CD4-positive, alpha-beta T cell treated with Interleukin-1 beta for 1 hour (primary cell): Measurements from ENCODE around the gene PACRGL.
A peak's percentile ranks its signal among the peaks of the same experiment; 100 is the strongest.

Experiments used
- DNase-seq, 2 donors: peaks; one replicate each; pipeline ENCODE4 v3.0.0-alpha.2; 2020 to 2022

Gene PACRGL

DNA sequence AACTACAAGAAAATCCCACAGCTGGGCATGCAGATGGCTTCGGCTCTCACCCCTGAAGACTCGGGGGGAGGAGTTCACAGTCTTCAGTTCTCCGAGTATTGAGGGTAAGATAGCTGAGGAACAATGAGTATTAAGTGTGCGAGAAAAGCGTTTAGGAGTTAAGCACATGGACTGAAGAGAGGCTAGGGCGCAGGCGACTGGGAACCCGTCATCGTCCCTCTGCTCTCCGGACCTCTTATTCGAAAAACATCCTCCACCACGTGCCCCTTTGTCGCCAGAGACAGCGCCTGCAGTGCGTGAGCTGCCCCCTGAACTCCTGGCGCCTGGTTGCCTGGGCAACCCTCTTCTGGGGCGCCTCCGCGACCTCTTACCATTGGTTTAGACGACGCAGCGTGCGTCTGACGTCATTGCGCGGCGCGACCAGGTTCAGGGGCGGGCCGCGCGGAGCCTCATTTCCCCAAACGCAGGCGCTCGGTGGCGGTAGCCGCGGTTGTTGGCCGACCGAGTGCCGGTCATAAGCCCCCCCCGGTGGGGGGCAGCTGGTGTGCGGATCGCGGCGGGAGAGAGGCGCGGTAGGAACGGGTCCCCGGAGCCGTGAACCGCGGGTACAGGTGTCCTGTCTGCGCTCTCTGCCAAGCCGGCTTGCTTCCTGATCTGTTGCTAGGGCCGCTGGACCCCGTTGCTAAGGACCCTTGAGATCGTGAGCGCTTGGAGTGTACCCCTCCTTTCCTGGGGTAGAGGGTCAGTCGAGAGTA is at the start of gene PACRGL:
Gene PACRGL (plus strand): TSS at position 452 of the 755 bp plus-strand sequence. CDS start 4,024 bp downstream, outside the sequence.
- peak; percentile 92 to 93 for DNase-seq

DNA sequence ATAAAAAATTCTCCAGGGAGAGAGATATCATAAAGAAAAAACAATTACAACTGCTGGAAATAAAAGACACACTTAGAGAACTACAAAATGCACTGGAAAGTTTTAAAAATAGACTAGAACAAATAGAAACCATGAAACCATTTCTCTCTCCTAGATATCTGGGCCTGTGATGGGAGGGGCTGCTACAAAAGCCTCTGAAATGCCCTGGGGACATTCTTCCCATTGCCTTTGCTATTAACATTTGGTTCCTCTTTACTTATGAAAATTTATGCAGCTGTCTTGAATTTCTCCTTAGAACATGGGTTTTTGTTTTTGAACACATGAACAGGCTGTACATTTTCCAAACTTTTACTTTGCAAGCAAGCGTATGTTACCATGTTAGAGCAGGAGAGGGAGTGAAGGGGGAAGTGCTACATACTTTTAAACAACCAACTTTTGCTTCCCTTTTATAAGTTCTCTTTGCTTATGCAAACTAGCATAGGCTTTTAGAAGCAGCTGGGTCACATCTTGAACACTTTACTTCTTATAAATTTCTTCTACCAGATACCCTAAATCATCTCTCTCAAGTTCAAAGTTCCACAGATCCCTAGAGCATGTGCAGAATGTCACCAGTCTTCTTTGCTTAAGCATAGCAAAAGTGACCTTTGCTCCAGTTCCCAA is 47.9 kb upstream of the PACRGL start:
- DNase-seq = no peak

DNA sequence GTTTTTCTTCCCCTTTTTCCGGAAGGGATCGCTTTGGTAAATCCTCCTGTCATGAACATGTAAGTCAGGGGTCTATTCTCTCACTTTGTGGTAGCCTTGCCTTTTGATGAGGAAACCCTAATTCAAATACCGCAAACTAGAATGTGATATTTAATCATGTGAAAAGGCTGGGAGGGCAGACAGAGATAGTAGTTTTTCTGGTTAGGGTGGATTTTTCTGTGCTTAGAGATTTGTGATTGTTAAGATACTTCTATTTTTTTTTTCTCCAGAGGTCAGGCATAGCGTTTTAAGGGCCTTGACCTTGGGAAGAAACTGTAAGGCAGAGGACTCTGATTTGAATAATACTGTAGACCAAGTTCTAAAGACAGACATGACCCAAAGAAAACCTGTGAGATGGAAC is 41.8 kb upstream of the PACRGL start:
- DNase-seq = no peak

DNA sequence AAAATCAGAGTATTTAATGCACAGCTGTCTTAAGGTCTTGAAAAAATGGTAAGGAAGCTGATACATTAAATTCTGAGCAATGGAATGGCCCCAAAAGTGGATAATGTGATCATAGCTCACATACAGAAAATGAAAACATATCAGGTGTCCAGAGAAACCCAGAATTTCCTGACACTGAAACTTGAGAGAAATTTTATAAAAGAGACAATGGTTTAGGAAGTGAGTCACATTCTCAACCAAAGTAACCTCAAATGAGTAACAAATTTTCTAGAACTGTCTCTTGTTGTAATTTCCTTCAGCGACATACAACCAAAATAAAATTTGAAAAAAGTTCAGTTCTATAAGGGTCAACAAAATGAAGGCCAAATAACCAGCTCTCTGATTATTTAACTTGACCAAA is 37.4 kb upstream of the PACRGL start:
- no peak for DNase-seq

DNA sequence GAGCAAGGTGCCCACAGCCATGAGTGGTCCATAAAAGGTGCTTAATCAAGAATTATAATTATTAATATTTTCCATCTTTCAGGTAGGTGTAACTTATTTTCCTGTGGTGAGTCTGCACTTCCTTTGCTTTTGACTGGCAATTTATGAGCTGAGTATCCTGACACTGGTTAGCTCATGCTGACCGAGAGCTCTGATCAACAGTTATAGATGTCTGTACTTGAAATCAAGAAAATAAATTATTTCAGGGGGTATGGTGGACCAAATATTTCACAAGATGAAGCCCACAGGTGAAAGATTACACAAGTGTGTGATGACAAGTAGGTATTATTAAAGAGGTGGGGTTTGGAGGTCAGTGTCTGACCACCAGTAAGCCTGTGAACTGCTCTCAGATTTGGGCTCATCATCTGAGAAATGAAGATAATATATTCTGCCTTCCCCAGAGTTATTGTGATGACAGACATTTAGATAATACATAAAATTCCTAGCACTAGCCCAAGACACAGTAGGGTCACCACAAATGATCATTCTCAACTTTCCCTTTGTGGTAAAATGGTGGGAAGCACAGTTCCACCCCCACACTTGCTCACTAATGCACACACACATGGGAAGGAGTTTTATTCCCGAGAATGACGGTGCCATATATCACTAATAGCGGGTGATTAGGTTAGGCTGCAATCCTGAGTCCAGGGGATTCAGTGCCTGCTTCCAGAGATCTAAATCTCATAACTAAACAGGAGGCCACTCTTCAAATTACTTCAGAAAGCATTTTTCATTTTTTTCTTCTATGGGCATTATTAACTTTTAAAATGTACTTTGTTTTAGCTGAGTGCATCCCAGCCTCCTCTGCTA is 34.0 kb upstream of the PACRGL start:
- no peak for DNase-seq

DNA sequence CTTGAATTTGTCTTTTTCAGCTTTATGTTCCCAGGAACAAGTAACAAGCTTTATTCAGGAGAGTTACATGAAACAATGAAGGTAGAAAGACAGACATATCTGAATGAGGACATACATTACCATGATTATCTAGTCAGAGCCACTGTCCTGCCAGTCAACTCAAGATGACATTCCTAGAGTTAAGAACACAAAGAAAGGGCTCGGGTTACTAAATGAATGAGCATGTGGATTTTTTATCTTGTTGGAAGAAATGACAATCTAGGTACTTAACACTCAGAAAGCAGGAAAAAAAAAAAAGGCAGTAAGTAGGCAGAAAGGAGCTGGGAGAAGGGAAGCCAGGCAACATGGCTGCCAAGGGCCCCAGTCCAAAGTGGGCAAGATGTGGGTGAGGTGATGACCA is 28.0 kb upstream of the PACRGL start:
- DNase-seq = no peak

DNA sequence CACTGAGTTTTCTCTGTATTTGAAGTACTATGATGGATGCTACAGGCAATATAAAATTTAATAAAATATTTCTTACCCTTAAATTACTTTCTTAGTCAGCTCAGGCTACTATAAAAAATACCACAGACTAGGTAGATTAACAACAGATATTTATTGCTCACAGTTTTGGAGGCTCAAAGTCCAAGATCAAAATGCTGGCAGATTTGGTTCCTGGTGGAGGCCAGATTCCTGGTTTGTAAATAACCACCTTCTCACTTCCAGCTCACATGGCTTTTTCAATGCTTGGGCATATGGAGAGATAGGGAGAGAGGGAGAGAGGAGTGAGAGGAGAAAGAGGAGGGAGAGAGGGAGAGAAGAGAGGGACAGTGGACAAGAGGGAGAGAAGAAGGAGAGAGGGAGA is 24.5 kb upstream of the PACRGL start:
- DNase-seq = no peak

DNA sequence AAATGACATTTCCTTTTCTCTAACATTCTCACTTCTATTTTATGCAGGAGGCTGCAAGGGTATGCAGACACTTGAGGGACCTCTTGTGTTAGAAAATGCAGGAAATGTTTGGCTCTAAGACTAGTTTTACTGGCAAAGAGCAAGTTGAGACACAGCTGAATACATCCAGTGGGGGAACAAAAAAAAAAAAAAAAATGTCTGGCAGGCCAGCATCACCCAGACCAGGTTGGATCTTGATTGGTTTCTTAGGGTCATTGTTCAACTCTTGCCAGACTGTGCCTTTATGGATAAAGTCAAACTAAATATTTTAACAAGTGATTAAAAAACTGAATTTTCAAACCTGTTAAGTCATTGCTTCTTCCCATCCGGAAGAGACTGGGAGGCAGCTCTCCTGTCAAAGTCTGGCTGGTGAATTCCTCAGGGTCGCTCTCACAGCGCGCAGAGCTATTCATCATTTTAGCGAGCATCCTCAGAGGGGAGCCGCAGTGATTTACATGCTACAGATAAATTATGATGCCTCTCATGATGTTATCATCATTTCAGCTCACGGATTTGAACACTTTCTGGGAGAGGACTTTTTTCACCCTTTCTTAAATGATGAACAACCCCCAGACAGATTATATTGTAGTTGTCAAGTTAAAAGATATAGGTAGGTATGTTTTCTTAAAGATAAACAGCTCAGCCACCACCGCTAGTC is 23.6 kb upstream of the PACRGL start:
- no peak for DNase-seq

DNA sequence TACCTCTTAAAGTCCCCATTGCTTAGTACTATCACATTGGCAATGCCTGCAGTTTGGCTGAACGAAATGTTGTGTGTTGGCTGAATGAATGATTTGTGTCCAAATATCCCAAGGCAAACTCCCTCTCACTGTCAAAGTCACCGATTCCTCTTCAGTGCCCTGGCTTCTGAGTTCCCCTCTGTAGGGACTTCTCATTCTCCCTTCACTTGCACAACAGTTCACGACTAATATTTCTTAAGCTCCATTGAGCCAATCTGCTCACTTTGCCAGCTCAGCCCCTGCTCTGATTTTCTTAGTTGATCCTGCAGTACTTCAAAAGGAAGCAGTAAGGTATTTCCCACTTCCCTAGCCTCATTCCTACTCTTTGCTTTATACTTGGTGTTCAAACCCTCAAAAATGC is 21.9 kb upstream of the PACRGL start:
- DNase-seq = no peak

DNA sequence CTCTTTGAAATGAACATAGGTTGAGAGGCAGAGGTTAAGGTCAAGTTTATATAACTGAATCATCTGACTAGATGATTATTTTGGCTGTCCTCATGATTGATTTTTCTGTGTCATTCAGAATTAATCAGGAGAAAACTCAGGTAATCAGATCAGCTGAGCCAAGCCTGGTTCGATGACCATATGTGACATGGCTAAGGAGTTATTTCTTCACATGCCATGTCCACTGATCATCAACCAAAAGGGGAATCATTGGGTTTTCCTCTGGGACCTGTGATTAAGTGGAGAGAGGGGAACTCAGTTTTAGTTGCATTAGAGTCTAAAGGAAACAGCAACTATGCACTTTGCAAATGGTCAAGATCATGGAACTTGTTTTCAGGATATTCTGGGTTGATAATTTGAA is 20.3 kb upstream of the PACRGL start:
- DNase-seq = no peak

DNA sequence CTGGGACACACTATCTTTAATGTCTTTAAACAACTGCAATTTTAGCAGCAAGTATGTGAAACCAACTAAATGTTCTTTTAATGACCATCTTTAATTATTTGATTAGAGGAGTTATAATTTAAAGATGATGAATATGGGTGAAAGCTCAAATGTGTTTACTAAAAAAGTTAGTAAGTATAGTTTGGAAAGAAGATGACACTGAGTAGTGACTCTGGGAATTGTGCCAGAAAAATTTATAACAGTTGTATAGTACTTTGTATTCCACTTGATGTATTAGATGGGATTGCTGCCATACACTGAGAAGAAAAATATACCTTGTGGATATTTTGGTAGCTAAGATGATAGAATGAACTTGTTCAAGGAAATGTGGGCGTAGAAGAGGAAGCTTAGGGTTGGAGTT is 19.5 kb upstream of the PACRGL start:
- DNase-seq = no peak

DNA sequence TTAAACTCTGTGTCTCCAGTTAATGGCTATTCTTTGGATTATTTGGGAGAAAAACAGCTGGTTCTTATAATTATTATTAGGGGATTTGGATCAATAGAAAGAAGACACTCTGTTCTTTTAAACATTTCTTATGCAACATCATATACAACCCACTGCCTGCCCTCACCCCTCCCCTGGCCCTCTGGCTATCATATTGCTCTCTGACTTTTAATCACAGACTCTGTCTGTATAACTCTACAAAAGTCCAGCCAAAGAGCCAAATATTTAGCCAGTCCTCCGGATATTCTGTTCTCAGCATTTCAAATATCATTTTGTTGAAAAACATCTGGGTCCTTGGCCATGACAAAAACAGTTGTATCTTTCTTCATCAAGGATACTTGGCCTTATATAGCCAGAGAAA is 19.0 kb upstream of the PACRGL start:
- DNase-seq = no peak

DNA sequence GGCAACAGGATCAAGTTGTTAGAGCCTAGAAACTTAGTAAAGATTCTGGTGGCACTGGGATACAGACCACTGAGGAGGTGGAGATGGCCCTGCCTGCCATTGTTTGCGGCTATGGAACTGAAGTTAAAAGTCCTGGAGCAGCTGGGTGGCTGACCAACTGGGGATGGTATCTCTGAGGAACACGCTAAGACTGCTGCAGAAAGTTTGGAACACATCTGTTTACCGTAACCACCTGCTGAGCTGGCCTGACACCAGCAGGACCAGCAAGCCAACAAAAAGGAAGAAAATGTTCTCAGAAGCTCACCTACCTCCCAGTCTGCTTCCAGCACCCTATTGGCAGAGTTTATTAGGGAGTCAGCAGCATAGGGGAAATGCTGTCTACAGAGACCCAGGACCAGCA is 17.4 kb upstream of the PACRGL start:
- DNase-seq = no peak

DNA sequence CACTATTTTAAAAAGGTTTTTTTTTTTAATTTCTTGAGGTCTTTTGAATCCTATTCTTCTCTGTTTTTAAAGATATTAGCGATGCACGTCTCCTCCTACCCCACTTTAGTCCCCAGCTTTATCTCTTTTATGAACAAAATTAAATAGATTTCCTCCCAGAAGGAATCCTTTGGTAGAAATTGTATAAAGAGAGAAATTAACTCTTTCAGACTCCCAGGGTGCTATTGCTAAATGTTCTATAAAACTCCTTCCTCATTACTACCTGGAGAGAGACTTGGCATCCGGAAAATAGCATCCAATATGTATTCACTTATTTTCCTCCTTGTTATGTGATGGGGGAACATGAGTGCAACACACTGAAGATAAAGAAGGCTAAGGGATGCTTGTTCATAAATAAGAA is 16.5 kb upstream of the PACRGL start:
- no peak for DNase-seq

DNA sequence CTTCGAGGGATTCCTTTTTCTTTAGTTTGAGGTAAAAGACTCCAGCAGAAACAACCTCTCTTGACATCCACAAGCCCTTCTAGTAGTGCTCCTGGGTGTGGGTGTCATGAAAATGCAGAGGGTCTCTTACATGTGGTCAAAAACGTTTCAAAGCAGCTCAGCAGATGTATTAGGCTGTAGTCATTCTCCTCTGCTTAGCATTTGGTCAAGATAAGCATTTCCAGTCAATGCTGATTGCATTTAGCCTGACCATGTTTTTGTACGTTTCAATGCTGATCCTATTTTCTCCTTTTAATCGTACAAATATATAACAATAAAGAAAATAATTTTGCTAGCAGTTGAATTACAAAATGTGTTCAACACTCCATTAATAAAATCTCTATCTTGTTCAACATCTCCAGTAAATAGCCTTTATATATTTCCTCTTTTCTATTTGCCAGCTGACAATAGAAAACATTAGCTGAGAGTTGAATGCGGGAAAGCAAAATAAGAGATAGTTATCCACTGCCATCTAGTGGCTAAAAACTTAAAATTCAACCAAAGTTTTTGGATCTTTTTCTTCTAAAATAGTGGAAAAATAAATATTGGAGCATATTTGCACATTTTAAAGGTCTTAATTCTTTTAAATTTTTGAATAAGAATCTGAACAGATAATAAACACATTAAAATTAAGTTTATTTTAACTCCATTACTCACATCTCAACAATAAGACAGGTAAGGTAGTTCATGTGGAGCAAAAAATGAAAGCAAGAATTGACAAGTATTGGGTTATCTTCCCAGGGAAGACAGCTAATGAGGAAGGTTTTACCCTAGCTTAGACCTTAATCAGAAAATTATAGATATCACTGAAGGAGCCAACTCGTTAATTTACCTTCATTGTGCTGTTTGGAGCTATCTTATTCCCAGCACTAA is 15.2 kb upstream of the PACRGL start:
- DNase-seq = peak in 1 of 2 donors; percentile 31

DNA sequence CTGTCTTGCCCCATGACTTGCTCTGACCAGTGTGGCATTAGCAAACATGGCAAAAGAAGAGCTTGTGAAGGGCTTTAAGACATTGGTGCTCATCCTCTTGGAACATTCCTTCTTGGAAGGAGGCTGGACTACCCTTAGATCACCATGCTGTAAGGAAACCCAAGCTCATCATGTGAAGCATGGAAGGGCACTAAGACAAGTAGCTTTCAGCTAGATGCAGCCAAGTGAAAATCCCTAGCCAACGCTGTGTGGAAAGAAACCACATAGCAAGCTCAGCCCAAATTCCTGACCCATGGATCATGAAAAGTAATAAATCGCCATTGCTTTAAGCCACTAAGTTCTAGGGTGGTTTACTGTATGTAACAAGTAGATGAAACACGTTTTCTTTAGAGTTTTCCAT is 12.4 kb upstream of the PACRGL start:
- no peak for DNase-seq

DNA sequence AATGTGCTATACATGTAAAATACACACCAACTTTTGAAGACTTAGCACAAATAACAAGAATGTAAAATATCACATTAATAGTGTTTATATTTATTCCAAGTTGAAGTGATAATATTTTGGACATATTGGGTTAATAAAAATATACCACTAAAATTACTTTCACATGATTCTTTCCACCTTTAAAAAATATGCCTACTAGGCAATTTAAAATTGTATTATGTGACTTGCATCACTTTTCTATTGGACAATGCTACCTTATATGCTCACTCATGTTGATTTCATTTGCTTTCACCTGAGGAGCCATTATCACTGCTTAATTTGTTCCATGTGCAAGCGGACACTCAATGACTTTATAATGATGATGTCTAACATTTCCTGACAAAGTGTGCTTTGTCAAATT is 3.4 kb upstream of the PACRGL start:
- DNase-seq = no peak

DNA sequence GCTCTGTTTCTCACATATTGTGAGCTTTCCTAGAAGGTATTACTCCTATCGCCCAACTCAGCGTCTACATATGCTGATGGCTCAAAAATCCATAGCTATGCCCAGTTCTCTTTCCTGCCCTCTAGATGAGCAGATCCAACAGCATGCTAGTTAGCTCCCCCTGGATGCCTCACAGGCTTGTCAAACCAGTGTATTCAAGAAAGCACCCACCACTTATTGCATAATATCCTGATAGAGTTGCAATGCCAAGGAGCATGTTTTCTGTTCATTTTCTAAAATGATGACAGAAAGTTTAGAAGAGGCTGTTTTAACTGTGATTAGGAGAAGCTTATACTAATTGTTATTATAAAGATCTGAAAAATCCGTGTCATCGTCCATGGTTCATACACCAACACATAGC is 1.9 kb upstream of the PACRGL start:
- no peak for DNase-seq

DNA sequence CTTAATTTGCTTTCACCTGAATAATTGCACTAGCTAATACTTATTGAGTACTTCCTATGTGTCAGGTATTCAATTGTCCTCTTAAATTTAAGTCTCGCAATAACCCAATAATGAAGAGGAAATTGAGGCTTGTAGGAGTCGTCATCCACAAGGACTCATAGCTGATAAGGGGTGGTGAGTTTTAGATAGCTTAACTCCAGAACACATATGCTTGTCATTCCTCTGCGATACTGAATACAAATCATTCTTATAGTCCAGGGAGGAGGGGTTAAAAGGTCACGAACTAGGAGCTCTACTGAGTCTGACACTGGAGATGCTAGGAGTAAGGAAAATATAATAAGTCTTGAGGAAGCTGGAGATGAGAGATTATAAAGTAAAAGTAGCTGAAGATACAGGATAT is 1.4 kb upstream of the PACRGL start:
- DNase-seq = no peak

DNA sequence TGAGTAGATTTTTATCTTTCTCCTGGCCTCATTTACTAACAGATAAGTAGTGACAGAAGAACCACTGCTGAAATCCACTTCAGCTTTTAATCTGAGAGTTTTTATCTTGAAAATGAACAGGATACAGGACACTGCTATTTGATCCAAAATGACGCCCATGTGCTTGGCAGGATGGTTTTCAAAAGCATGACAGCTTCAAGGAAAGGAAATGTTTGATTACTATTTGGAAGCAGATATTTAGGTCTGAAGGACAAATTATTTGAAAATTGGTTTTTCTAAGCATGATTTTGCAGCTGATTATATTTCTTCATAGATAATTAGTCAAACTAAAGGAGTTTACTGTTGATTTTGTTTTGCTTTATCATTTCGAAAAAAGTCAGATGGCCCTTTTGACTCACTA is 11.1 kb downstream of the PACRGL start:
- no peak for DNase-seq

DNA sequence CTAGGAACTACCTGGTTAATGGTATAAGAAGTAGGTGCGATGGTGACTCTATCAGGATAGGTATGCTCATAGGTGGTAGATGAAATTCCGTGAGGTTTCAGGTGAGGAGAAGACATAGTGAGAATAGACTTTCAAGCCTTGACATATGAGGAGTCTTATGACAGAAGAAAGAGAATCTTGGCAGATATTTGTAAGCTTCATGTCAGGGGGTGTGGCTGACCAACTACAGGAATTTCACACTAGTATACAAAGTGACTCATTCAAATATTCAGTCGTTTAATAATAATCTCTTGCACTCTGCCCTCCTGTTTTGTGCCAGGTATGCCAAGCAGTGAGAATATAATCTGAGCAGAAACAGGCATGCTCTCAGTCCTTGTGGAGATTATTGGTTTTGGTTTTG is 22.8 kb downstream of the PACRGL start:
- no peak for DNase-seq

DNA sequence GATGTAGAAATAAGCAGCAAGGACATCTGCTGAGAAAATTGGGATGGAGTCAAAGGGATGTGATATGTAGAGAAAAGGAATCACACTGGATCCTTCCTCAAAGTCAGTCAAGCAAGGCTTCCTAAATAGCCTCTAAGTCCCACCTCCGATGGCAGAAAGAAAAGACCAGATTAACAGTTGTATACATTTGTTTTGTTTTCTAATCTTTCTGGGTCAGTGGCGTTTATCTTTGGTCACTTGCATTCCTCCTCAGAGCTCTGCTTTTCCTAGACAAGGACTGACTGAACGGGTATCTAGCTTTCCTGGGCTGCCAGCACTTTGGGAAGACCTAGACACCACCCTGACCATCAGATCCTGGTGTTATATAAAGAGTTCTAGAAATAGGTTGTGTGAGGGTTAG is 23.2 kb downstream of the PACRGL start:
- no peak for DNase-seq
